ENCODE measurements around the gene ACTG2.

Gene ACTG2

DNA sequence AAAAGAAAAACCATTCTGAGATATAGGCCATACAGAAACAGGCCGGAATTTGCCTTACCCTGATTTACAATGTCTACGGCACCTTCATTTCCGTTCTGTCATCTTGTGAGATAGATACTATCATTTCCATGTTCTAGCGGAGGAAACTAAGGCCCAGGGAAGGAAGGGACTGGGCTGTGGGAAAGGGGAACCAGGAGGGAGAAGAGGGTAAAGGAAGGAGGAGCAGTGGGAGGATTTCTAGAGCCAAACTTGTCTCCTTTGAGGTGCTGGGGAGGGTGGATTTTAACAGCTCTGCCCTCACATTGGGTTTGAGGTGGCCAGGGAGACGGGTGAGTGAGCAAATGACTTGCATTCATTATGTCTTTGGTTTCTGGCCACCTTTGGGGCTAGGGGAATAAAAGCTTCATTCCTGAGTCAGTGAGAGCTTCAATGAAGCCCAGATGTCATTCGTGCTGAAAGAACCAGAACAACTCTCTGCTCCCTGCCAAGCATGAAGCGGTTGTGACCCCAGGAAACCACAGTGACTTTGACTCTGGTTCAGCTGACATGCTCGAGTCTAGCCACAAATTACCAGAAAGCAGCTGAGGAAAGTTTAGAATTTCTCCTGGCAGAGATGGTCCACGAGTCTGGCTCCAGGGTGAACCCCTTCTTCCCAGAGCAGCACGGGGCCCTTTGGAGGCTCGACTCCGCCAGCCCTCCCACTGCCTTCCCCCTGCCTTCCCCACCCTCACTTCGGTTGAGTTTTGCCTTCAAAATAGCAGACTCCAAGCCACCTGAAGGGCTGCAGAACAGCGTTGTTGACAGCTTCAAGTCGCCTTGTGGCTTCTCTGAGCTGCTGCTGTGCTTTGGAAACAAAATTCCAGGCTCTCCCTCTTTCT is 3.8 kb downstream of the ACTG2 start:
- Histone ChIP-seq H3K36me3 (no peaks in the 10 kb centered on the region), H3K27me3 (no peaks in the 10 kb centered on the region), H3K4me1 (no peaks in the 10 kb centered on the region), H3K9me3 (no peaks in the 10 kb centered on the region), H3K4me3 (ENCODE audit: low read depth, low read length) (no peak overlapping the region)
- DNase-seq: no peak
- TF ChIP-seq, protein P1, sequence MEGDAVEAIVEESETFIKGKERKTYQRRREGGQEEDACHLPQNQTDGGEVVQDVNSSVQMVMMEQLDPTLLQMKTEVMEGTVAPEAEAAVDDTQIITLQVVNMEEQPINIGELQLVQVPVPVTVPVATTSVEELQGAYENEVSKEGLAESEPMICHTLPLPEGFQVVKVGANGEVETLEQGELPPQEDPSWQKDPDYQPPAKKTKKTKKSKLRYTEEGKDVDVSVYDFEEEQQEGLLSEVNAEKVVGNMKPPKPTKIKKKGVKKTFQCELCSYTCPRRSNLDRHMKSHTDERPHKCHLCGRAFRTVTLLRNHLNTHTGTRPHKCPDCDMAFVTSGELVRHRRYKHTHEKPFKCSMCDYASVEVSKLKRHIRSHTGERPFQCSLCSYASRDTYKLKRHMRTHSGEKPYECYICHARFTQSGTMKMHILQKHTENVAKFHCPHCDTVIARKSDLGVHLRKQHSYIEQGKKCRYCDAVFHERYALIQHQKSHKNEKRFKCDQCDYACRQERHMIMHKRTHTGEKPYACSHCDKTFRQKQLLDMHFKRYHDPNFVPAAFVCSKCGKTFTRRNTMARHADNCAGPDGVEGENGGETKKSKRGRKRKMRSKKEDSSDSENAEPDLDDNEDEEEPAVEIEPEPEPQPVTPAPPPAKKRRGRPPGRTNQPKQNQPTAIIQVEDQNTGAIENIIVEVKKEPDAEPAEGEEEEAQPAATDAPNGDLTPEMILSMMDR (IDR thresholded peaks at IDR 0.05; ENCODE audit: low read depth, low read length): no peak

DNA sequence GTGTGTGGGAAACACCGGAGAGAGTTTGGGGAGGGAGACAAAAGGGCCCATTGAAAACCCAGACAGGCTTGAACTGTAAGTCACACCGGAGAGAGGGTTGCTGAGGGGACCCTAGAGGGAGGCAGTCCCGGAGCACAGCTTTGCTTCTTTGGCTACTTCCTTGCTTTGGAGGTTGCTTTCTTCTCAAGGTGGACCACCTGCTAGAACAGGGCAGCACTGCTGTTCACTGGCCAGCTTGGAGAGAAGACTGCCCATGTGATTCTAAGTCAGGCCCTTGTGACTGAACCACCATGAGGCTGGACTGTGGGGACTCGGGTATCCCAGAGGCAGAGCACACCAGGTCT is 4.4 kb downstream of the ACTG2 start:
- Histone ChIP-seq H3K36me3 (no peaks in the 10 kb centered on the region), H3K4me1 (no peaks in the 10 kb centered on the region), H3K9me3 (no peaks in the 10 kb centered on the region), H3K27me3 (no peaks in the 10 kb centered on the region), H3K4me3 (ENCODE audit: low read depth, low read length) (no peak overlapping the region)
- no peak for DNase-seq
- TF ChIP-seq, protein P1 (IDR thresholded peaks at IDR 0.05; ENCODE audit: low read depth, low read length): no peak

DNA sequence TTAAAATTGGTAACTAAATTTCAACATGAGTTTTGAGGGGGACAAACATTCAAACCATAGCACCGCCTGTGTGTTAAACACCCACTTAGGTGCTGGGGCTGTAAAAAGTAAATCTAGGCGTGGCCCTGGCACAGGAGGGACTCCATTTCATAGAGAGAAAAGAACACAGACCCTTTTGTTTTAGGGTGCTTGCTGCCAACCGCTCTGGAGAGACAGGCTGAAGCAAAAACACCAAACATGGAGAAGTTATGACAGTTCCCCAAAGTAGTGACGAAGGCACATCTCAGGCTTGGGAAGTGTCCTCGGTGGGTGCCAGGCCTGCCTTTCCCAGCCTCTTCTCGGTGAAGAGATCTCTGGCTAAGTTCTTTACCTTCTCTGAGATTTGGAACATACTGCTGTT is 5.1 kb downstream of the ACTG2 start:
- no peak for DNase-seq
- no peaks in the 10 kb centered on the region for H3K9me3 ChIP-seq
- no peak overlapping the region for H3K4me3 ChIP-seq (ENCODE audit: low read depth, low read length)
- TF ChIP-seq, protein P1 (IDR thresholded peaks at IDR 0.05; ENCODE audit: low read depth, low read length): no peak
- H3K4me1 ChIP-seq: no peaks in the 10 kb centered on the region
- H3K36me3 ChIP-seq: no peaks in the 10 kb centered on the region
- H3K27me3 ChIP-seq: no peaks in the 10 kb centered on the region

DNA sequence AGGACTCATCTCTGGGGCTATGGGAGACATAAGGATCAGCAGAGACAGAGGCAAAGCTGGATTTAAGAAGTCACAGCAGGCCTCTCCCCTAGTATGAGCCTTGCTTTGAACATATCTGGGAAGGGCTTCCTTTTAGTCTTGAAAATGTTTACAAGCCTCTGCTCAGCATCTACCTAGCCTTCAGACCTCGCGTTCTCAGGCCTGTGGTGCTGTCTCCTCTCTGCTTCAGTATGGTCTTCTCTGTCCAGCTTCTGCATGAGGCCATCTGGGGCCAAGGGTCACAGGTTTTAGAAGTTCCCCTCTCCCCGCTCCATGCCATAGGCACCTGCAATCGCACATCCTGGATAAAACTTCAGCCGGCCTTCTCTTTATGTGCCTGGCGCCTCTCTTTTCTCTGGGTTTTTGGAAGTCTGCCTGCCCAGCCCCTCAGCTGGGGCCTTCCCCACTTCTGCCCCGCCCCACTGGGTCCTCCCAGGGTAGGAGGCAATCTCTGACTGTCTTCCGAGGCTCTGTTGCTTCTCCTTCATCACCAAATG is 7.1 kb downstream of the ACTG2 start:
- Histone ChIP-seq H3K4me1 (no peaks in the 10 kb centered on the region), H3K36me3 (no peaks in the 10 kb centered on the region), H3K9me3 (no peaks in the 10 kb centered on the region), H3K4me3 (ENCODE audit: low read depth, low read length) (no peak overlapping the region), H3K27me3 (no peaks in the 10 kb centered on the region)
- TF ChIP-seq, protein P1 (IDR thresholded peaks at IDR 0.05; ENCODE audit: low read depth, low read length): no peak
- no peak for DNase-seq

DNA sequence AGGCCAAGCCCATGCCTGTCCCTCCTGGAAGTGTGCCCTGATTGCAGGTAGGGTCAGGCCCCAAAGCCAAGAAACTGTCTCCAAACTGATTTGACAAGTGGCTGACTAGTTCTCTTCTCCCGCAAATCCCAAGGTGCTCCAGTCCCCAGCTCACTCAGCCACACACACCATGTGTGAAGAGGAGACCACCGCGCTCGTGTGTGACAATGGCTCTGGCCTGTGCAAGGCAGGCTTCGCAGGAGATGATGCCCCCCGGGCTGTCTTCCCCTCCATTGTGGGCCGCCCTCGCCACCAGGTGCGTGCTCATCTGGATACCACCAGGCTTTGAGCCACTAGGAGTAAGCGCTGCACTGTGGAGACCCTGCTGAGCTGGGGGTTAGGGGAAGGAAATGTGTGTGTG is 8.3 kb downstream of the ACTG2 start:
- Histone ChIP-seq H3K4me1 (no peaks in the 10 kb centered on the region), H3K4me3 (ENCODE audit: low read depth, low read length) (no peak overlapping the region), H3K9me3 (no peaks in the 10 kb centered on the region), H3K27me3 (no peaks in the 10 kb centered on the region), H3K36me3 (no peaks in the 10 kb centered on the region)
- no peak for DNase-seq
- TF ChIP-seq, protein P1 (IDR thresholded peaks at IDR 0.05; ENCODE audit: low read depth, low read length): no peak

DNA sequence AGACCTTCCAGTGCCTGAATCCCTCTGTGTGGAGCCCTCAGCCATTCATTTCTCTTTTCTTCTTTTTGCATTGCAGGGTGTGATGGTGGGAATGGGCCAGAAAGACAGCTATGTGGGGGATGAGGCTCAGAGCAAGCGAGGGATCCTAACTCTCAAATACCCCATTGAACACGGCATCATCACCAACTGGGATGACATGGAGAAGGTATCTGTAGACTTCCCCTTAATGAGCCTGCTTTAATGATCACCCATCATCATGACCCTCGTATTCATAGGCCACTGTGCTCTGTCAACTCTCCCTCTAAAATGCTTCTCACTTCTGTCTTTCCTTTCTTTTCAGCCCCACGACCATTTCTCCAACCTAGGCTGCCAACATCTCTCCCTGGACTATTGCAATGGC is 9.5 kb downstream of the ACTG2 start:
- no peak for DNase-seq
- H3K4me1 ChIP-seq: no peaks in the 10 kb centered on the region
- H3K27me3 ChIP-seq: no peaks in the 10 kb centered on the region
- TF ChIP-seq, protein P1 (IDR thresholded peaks at IDR 0.05; ENCODE audit: low read depth, low read length): no peak
- H3K36me3 ChIP-seq: no peaks in the 10 kb centered on the region
- H3K9me3 ChIP-seq: no peaks in the 10 kb centered on the region
- no peak overlapping the region for H3K4me3 ChIP-seq (ENCODE audit: low read depth, low read length)

Measured in BE2C (cell line).